K562 (cell line): ENCODE measurements around the gene CLEC4M. TPM values are rescaled to one million over a fixed set of nuclear protein-coding genes. Genes with fewer than 3 reads are reported as not detected.

Experiments used
- ATAC-seq: fragments of 200-7000 bp; cut with Tn5 transposase; 3 replicates; pipeline ENCODE4 v1.9.1; 2020; ENCODE audit warnings: moderate library complexity
- BruUV-seq: library from RNA; stranded (reverse); fragments of 400-500 nt; replicated peaks from 2 replicates; lab custom pipeline; 2021; lab: Mats Ljungman, UMichigan
- CTCF ChIA-PET: fragments of 300-600 bp; formaldehyde crosslinking; extraction: SDS; loops from one replicate; lab custom pipeline; 2021; ENCODE audit warnings: low intra/inter-chr PET ratio; lab: Yijun Ruan, JAX
- POLR2A ChIA-PET: fragments of 300-600, 350-650 bp; sonication (Branson Sonifier 250); formaldehyde crosslinking; extraction: SDS; loops from one replicate; lab custom pipeline; 2021; ENCODE audit warnings: antibody characterized with exemption, inconsistent platforms; lab: Yijun Ruan, JAX
- DNase-seq, 4 experiments: peaks; one replicate each; pipeline versions ENCODE4 v3.0.0 to v3.0.0-alpha.2; 2011 to 2018; ENCODE audit warnings: low spot score in 3 of 4, mixed read lengths in 3 of 4; ENCODE audit errors: extremely low read depth in 1 of 4
- FAIRE-seq: peaks from 2 replicates; lab custom pipeline; 2011; peaks lifted over from hg19 to GRCh38; lab: Jason Lieb, UNC
- H2AFZ ChIP-seq: 2 replicates; pipeline ENCODE4 v1.6.0; 2011; ENCODE audit warnings: low read depth, low read length, control low read depth, inconsistent platforms
- H3K27ac ChIP-seq: fragments of 200-600 bp; 3 replicates; pipeline ENCODE4 v1.8.0; 2011; ENCODE audit warnings: low read depth, mild to moderate bottlenecking, control low read depth, inconsistent platforms, low read length, moderate library complexity, mixed read lengths; ENCODE audit errors: extremely low read depth
- H3K27me3 ChIP-seq, 2 experiments: fragments of 300-600 bp in 1 of 2; 2 replicates in 1 of 2; 3 replicates in 1 of 2; pipeline versions ENCODE4 v1.6.0 to v1.8.0; 2011; ENCODE audit warnings: inconsistent platforms in 2 of 2, low read length in 2 of 2, mild to moderate bottlenecking in 1 of 2, mixed read lengths in 1 of 2, moderate library complexity in 1 of 2; ENCODE audit not compliant: control insufficient read depth in 2 of 2, insufficient read depth in 2 of 2
- H3K36me3 ChIP-seq: fragments of 300-600 bp; 3 replicates; pipeline ENCODE4 v1.8.0; 2011; ENCODE audit warnings: mild to moderate bottlenecking, low read length, inconsistent platforms; ENCODE audit not compliant: control insufficient read depth, insufficient read depth
- H3K4me1 ChIP-seq, 2 experiments: fragments of 200-600 bp in 1 of 2; replicated peaks in 1 of 2; 2 replicates in 1 of 2; 3 replicates in 1 of 2; pipeline versions ENCODE4 v1.5.1 to v1.8.0; 2011; ENCODE audit warnings: inconsistent platforms in 2 of 2, low read length in 2 of 2, mild to moderate bottlenecking in 1 of 2, mixed read lengths in 1 of 2, moderate library complexity in 1 of 2; ENCODE audit not compliant: control insufficient read depth in 2 of 2, insufficient read depth in 2 of 2
- H3K4me2 ChIP-seq: 2 replicates; pipeline ENCODE4 v1.6.1; 2011; ENCODE audit warnings: low read length, control low read depth, inconsistent platforms, mixed read lengths; ENCODE audit not compliant: insufficient read depth
- H3K4me3 ChIP-seq: fragments of 200-600 bp; sonication (generic), shearing (Covaris generic); 2 replicates; pipeline ENCODE4 v1.5.1; 2016; ENCODE audit warnings: control low read depth, inconsistent platforms
- H3K79me2 ChIP-seq: fragments of 200-600 bp; 3 replicates; pipeline ENCODE4 v1.8.0; 2011; ENCODE audit warnings: low read length, inconsistent platforms; ENCODE audit not compliant: control insufficient read depth, insufficient read depth
- H3K9ac ChIP-seq, 2 experiments: 2 replicates each; pipeline versions ENCODE4 v1.6.0 to v1.6.1; 2011; ENCODE audit warnings: low read depth in 2 of 2, low read length in 2 of 2, control low read depth in 1 of 2, inconsistent platforms in 1 of 2, mild to moderate bottlenecking in 1 of 2, mixed read lengths in 1 of 2; ENCODE audit not compliant: insufficient read depth in 1 of 2
- H3K9me1 ChIP-seq: one replicate; pipeline ENCODE4 v1.6.0; 2011; ENCODE audit warnings: inconsistent platforms, mild to moderate bottlenecking, low read length, moderate library complexity; ENCODE audit not compliant: control insufficient read depth, insufficient read depth
- H3K9me3 ChIP-seq: replicated peaks from 2 replicates; pipeline ENCODE4 v1.5.1; 2011; ENCODE audit warnings: low read depth, low read length, inconsistent platforms; ENCODE audit not compliant: control insufficient read depth, insufficient read depth
- H4K20me1 ChIP-seq: replicated peaks from 2 replicates; pipeline ENCODE4 v1.6.1; 2011; ENCODE audit warnings: low read length, inconsistent platforms, mixed read lengths; ENCODE audit not compliant: control insufficient read depth, insufficient read depth
- ADNP ChIP-seq: fragments of 200-800 bp; sonication (Bioruptor generic); IDR thresholded peaks from 2 replicates; pipeline ENCODE4 v1.6.1; 2016; ENCODE audit warnings: missing genetic modification characterization, missing compliant biosample characterization
- ARNT ChIP-seq, 2 experiments: fragments of 450-650 bp; IDR thresholded peaks; 2 replicates each; pipeline ENCODE4 v1.6.1; 2016; ENCODE audit warnings: mild to moderate bottlenecking in 1 of 2
- BCOR ChIP-seq: fragments of 450-650 bp; IDR thresholded peaks from 2 replicates; pipeline ENCODE4 v1.6.1; 2016
- FOXK2 ChIP-seq, 2 experiments: fragments of 450-650 bp; IDR thresholded peaks in 1 of 2; conservative IDR thresholded peaks in 1 of 2; 2 replicates each; pipeline ENCODE4 v1.6.1; 2016; ENCODE audit warnings: low read depth in 2 of 2, mild to moderate bottlenecking in 1 of 2
- HIVEP1 ChIP-seq: fragments of 250-450 bp; sonication (Bioruptor Pico); IDR thresholded peaks from 2 replicates; pipeline ENCODE4 v1.4.0; 2020; ENCODE audit warnings: mild to moderate bottlenecking
- JUNB ChIP-seq: fragments of 450-650 bp; formaldehyde crosslinking; conservative IDR thresholded peaks from 2 replicates; pipeline ENCODE4 v1.4.0; 2020; ENCODE audit warnings: mild to moderate bottlenecking
- KAT2B ChIP-seq: IDR thresholded peaks from one replicate; pipeline ENCODE4 v1.6.1; 2012; ENCODE audit warnings: low read depth, mild to moderate bottlenecking, control low read depth, inconsistent platforms, low read length, moderate library complexity
- KDM1A ChIP-seq, 2 experiments: fragments of 450-650 bp; IDR thresholded peaks; 2 replicates each; pipeline ENCODE4 v1.6.1; 2016; ENCODE audit warnings: mild to moderate bottlenecking in 2 of 2
- MIER1 ChIP-seq: fragments of 450-650 bp; IDR thresholded peaks from 2 replicates; pipeline ENCODE4 v1.6.1; 2016; ENCODE audit warnings: antibody characterized with exemption, mild to moderate bottlenecking, low read depth
- NCOA6 ChIP-seq: fragments of 450-650 bp; IDR thresholded peaks from 2 replicates; pipeline ENCODE4 v1.6.1; 2017; ENCODE audit warnings: mild to moderate bottlenecking
- NFE2L1 ChIP-seq: fragments of 450-650 bp; IDR thresholded peaks from 2 replicates; pipeline ENCODE4 v1.6.1; 2016; ENCODE audit warnings: missing genetic modification characterization, low read depth, mild to moderate bottlenecking, missing compliant biosample characterization, moderate library complexity, borderline replicate concordance
- RBM25 ChIP-seq: fragments of 200-400 bp; formaldehyde crosslinking; IDR thresholded peaks from 2 replicates; pipeline ENCODE4 v1.6.1; 2018; ENCODE audit warnings: low read length, low read depth, moderate library complexity; ENCODE audit not compliant: severe bottlenecking
- ZNF146 ChIP-seq: IDR thresholded peaks from one replicate; pipeline ENCODE4 v1.6.1; 2018; ENCODE audit warnings: missing compliant biosample characterization; ENCODE audit not compliant: unreplicated experiment
- ZNF57 ChIP-seq: fragments of 450-650 bp; formaldehyde crosslinking; IDR thresholded peaks from 2 replicates; pipeline ENCODE4 v1.4.0; 2020; ENCODE audit warnings: mild to moderate bottlenecking, moderate library complexity
- ZNF785 ChIP-seq: fragments of 250-450 bp; sonication (Bioruptor Pico); IDR thresholded peaks from 2 replicates; pipeline ENCODE4 v1.4.0; 2020; ENCODE audit warnings: mild to moderate bottlenecking
- WGBS: fragments of 100-300 bp; shearing (Covaris generic); methylation state at CpG from one replicate; pipeline ENCODE4 v1.1.6; 2016; ENCODE audit warnings: low coverage, mixed read lengths; ENCODE audit not compliant: insufficient coverage; ENCODE audit errors: missing lambda C conversion rate; 5-methylcytosine and 5-hydroxymethylcytosine counted together
- in situ Hi-C: fragments of 300-500 bp; cut with MboI; formaldehyde crosslinking; loops from 4 replicates; pipeline ENCODE4 v1.15.0; 2018; ENCODE audit warnings: inconsistent platforms, mixed read lengths
- intact Hi-C: fragments of 100-400 bp; cut with micrococcal nuclease; formaldehyde crosslinking; loops from 2 replicates; pipeline ENCODE4 v1.14.2; 2022
- polyA plus RNA-seq, 8 experiments: library from polyadenylated mRNA; depleted of rRNA in 4 of 8; stranded (reverse) in 5 of 8; unstranded in 3 of 8; fragments of >200 nt; fragmentation: Nextera tagmentation in 2 of 8; fragmentation: Illumina TruSeq in 1 of 8; extraction: Ambion mirVana in 2 of 8; extraction: Trizol in 1 of 8; gene quantifications; 2 replicates each; pipeline versions ENCODE4 v1.2.1 to v1.2.3, GENCODE V29; 2011 to 2014; ENCODE audit warnings: inconsistent platforms in 1 of 8, missing spikeins in 1 of 8
- total RNA-seq, 7 experiments: library from RNA; depleted of rRNA in 6 of 7; stranded (reverse); fragments of >200 nt in 6 of 7; fragmentation: Illumina TruSeq in 2 of 7; extraction: Trizol in 2 of 7; gene quantifications; 2 replicates each; pipeline versions ENCODE4 v1.2.1 to v1.2.3, GENCODE V29; 2011 to 2021; ENCODE audit warnings: low replicate concordance in 1 of 7
- TF ChIP-seq, protein P1 (sequence below), 2 experiments: IDR thresholded peaks; 2 replicates each; pipeline ENCODE4 v1.6.1; 2012; ENCODE audit warnings: improper control_type of control experiment in 2 of 2, low read depth in 2 of 2, low read length in 2 of 2, borderline replicate concordance in 1 of 2
- TF ChIP-seq, protein P2 (sequence below): sonication (generic); formaldehyde crosslinking; IDR thresholded peaks from 2 replicates; pipeline ENCODE4 v1.8.1; 2023; ENCODE audit warnings: mild to moderate bottlenecking, missing genetic modification reagents
- TF ChIP-seq, protein P3 (sequence below): fragments of 450-650 bp; IDR thresholded peaks from 2 replicates; pipeline ENCODE4 v1.6.1; 2017; ENCODE audit warnings: mild to moderate bottlenecking, moderate library complexity

Gene CLEC4M
- total and polyA plus RNA-seq, 9 of the 15 experiments (the other 6 are each of a cell fraction or from before 2014, with no cell fraction given), result 0.08 to 0.18 TPM; not detected in 7

DNA sequence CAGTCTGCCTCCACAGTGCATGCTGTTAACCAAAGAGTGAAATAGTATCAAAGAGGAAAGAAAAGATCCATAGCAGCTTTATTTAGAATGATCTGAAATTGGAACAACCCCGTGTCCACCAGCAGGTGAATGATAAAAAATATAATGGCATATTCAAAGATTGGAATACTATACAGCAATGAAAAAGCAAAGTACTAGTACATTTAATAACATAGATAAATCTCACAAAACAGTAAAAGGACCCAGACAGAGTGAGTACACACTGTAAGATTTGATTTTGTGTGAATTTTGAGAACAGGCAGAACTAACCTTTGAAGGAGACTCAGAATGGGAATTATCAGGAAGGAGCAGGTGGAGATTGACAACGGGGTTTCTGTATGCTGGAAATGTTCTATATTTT lies 14.9 kb upstream of the CLEC4M start:
- TF ChIP-seq, protein P1, sequence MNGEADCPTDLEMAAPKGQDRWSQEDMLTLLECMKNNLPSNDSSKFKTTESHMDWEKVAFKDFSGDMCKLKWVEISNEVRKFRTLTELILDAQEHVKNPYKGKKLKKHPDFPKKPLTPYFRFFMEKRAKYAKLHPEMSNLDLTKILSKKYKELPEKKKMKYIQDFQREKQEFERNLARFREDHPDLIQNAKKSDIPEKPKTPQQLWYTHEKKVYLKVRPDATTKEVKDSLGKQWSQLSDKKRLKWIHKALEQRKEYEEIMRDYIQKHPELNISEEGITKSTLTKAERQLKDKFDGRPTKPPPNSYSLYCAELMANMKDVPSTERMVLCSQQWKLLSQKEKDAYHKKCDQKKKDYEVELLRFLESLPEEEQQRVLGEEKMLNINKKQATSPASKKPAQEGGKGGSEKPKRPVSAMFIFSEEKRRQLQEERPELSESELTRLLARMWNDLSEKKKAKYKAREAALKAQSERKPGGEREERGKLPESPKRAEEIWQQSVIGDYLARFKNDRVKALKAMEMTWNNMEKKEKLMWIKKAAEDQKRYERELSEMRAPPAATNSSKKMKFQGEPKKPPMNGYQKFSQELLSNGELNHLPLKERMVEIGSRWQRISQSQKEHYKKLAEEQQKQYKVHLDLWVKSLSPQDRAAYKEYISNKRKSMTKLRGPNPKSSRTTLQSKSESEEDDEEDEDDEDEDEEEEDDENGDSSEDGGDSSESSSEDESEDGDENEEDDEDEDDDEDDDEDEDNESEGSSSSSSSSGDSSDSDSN (IDR thresholded peaks at IDR 0.05; ENCODE audit: borderline replicate concordance in 1 of 2, low read depth in 2 of 2, low read length in 2 of 2), result no peak
- TF ChIP-seq, protein P2, sequence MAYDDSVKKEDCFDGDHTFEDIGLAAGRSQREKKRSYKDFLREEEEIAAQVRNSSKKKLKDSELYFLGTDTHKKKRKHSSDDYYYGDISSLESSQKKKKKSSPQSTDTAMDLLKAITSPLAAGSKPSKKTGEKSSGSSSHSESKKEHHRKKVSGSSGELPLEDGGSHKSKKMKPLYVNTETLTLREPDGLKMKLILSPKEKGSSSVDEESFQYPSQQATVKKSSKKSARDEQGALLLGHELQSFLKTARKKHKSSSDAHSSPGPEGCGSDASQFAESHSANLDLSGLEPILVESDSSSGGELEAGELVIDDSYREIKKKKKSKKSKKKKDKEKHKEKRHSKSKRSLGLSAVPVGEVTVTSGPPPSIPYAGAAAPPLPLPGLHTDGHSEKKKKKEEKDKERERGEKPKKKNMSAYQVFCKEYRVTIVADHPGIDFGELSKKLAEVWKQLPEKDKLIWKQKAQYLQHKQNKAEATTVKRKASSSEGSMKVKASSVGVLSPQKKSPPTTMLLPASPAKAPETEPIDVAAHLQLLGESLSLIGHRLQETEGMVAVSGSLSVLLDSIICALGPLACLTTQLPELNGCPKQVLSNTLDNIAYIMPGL (CRISPR knock-in tag), result no peak
- TF ChIP-seq RBM25 (peak; percentile 92), ZNF146 (CRISPR knock-in tag) (peak; percentile 89), KDM1A (IDR thresholded peaks at IDR 0.05) (peak; percentile 29 to 73; a peak in 3 of 4 replicates), MIER1 (no peak), ADNP (peak; percentile 75), ZNF785 (no peak), ARNT (IDR thresholded peaks at IDR 0.05) (no peak), ZNF57 (CRISPR knock-in tag) (no peak), JUNB (CRISPR knock-in tag) (no peak), NCOA6 (no peak), NFE2L1 (tag) (no peak), BCOR (peak; percentile 74), FOXK2 (conservative IDR thresholded peaks at IDR 0.05 in 1 of 2, IDR thresholded peaks at IDR 0.05 in 1 of 2; ENCODE audit: low read depth in 2 of 2) (no peak), HIVEP1 (no peak), KAT2B (no peak)
- TF ChIP-seq, protein P3, sequence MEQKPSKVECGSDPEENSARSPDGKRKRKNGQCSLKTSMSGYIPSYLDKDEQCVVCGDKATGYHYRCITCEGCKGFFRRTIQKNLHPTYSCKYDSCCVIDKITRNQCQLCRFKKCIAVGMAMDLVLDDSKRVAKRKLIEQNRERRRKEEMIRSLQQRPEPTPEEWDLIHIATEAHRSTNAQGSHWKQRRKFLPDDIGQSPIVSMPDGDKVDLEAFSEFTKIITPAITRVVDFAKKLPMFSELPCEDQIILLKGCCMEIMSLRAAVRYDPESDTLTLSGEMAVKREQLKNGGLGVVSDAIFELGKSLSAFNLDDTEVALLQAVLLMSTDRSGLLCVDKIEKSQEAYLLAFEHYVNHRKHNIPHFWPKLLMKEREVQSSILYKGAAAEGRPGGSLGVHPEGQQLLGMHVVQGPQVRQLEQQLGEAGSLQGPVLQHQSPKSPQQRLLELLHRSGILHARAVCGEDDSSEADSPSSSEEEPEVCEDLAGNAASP, result no peak
- no peak for FAIRE-seq
- BruUV-seq, result no TSS peak
- ChIA-PET POLR2A (interaction anchor here (0.5 kb wide), 1 partner anchor 113 kb away, joined by 3 read pairs; no protein-coding TSS in a partner anchor), CTCF (no interaction called here)
- Histone ChIP-seq H3K4me1 (no peaks in the 10 kb centered on the region; a peak in 2 of 5 replicates), H3K27ac (no peak overlapping the region), H3K4me3 (no peak overlapping the region), H3K36me3 (no peaks in the 10 kb centered on the region), H3K9me1 (no peaks in the 10 kb centered on the region), H2AFZ (no peak overlapping the region), H3K9ac (no peak overlapping the region), H4K20me1 (no peaks in the 10 kb centered on the region), H3K27me3 (peaks cover 0 to 6% of the 10 kb centered on the region in 2 experiments; a peak in 2 of 5 replicates), H3K4me2 (no peak overlapping the region), H3K9me3 (peaks cover 4% of the 10 kb centered on the region; the same call in 1 of the 2 replicates), H3K79me2 (no peaks in the 10 kb centered on the region)
- 0% methylated on average over 2 of the region's 2 CpGs for WGBS
- intact Hi-C loops (no loop called here), in situ Hi-C loops (no loop called here)
- ATAC-seq, result no peak
- DNase-seq, result no peak
